Ovary (tissue), 9 donors: Measurements from ENCODE around the gene STAMBP. TPM values are rescaled to one million over a fixed set of nuclear protein-coding genes. Genes with fewer than 3 reads are reported as not detected.

ENCODE experiments used
- DNase-seq, 5 donors: peaks; one replicate each; pipeline ENCODE4 v3.0.0-alpha.2; 2019 to 2020
- H3K27ac ChIP-seq, 2 donors: fragments of 200-600 bp; one replicate each; pipeline versions ENCODE4 v1.5.1 to v1.8.0; 2019 to 2022
- H3K27me3 ChIP-seq: fragments of 200-600 bp; one replicate; pipeline ENCODE4 v1.8.0; 2022
- H3K36me3 ChIP-seq: fragments of 200-600 bp; sonication (generic); one replicate; pipeline ENCODE4 v1.5.1; 2019
- H3K4me1 ChIP-seq: one replicate; pipeline ENCODE4 v1.8.1; 2013; ENCODE audit warnings: mild to moderate bottlenecking, moderate library complexity; ENCODE audit not compliant: insufficient read depth
- H3K4me3 ChIP-seq: fragments of 200-600 bp; sonication (generic); one replicate; pipeline ENCODE4 v1.5.1; 2017
- H3K9me3 ChIP-seq, 2 donors: fragments of 200-600 bp in 1 of 2; sonication (generic) in 1 of 2; one replicate each; pipeline versions ENCODE4 v1.5.1 to v1.8.1; 2013 to 2019; ENCODE audit warnings: mild to moderate bottlenecking in 1 of 2, moderate library complexity in 1 of 2
- EP300 ChIP-seq: sonication (generic); formaldehyde crosslinking; IDR thresholded peaks from one replicate; pipeline ENCODE4 v1.6.1; 2017; ENCODE audit warnings: antibody characterized with exemption
- POLR2A ChIP-seq: fragments of 450-650 bp; IDR thresholded peaks from one replicate; pipeline ENCODE4 v1.6.1; 2017; ENCODE audit warnings: antibody characterized with exemption, mild to moderate bottlenecking, moderate library complexity
- WGBS, 3 donors: extraction: QIAGEN DNeasy Blood & Tissue Kit in 1 of 3; methylation state at CpG; one replicate each; pipeline versions ENCODE4 v1.1.5 to v1.1.7; 2013 to 2017; 5-methylcytosine and 5-hydroxymethylcytosine counted together
- intact Hi-C, 4 donors: fragments of 100-400 bp; cut with DNase I; formaldehyde crosslinking; loops; one replicate each; pipeline versions ENCODE4 v1.11.0 to v1.15.1; 2022 to 2023
- polyA plus RNA-seq, 2 donors: library from polyadenylated mRNA; stranded (reverse); fragments of 200-250 nt in 1 of 2; fragments of 350-450 nt in 1 of 2; fragmentation: Illumina TruSeq in 1 of 2; extraction: RNeasy Lipid Tissue Mini Kit (QIAGEN cat#74804) in 1 of 2; gene quantifications; one replicate each; pipeline ENCODE4 v1.2.3, GENCODE V29; 2013 to 2014
- total RNA-seq, 7 donors: library from RNA; depleted of rRNA in 2 of 7; stranded (reverse); fragments of >200 nt in 2 of 7; fragmentation: NEBNext Ultra II Directional in 3 of 7; extraction: Animal tissue kit (Norgen Biotek cat#: 25700) in 3 of 7; gene quantifications; one replicate each; pipeline versions ENCODE4 v1.1.0 to v1.2.4, GENCODE V29; 2016 to 2023
- TF ChIP-seq, protein P1 (sequence below), 3 donors: fragments of 450-650 bp in 2 of 3; fragments of 200-600 bp in 1 of 3; IDR thresholded peaks; one replicate each; pipeline versions ENCODE4 v1.5.1 to v1.8.0; 2016 to 2022; ENCODE audit warnings: antibody characterized with exemption in 3 of 3, mild to moderate bottlenecking in 1 of 3
- donor health status: DM: no; HTN: no; CAD: no; lungs with moderate emphysema.
- donor health status: DM: no; HTN: no; CAD: no.
- donor health status: Bipolar disorder and iron deficiency.
- donor health status: DM: yes; HTN: yes; CAD: no.
- donor health status: DM: no; HTN: no; CAD: no.
- donor health status: DM: yes; HTN: yes; CAD: no.

STAMBP gene
- total and polyA plus RNA-seq, 9 donors = 17.0 to 67.9 (median 28.1) TPM

DNA sequence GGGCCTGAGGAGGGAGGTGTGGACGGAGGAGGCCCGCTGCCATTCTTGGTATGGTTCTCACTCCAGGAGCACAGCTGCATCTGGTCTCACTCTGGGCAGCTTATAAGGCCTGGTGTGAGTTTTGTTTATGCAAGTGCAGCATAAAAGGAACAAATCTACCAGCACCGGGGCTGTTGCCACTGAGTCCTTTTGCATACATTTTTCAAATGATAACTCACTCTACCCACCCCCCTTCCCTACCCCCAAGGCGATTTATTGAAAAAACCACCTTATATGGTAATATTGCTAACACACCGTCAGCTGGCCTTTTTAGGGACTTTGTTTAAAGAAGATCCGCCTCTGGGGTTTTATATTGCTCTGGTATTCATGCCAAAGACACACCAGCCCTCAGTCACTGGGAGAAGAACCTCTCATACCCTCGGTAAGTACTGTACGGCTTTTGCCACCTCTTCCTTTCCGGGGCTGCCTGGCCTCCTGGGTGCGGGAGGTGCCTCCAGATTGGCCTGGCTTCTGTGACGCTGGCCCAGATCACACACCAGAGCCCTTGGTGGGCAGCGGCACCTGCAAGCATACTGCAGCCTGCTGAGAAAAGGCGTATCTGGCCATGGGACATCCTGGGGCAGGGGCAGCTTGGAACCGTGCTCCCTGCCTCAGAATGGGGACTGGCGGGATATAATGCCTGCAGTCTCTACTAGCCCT, 64.0 kb downstream of the STAMBP start, which contains the start of gene ACTG2:
Gene ACTG2, plus strand, starts transcription at position 378 of the 699 bp plus-strand sequence. CDS start 8,304 bp downstream, outside the sequence.
- intact Hi-C loops = no loop called here

DNA sequence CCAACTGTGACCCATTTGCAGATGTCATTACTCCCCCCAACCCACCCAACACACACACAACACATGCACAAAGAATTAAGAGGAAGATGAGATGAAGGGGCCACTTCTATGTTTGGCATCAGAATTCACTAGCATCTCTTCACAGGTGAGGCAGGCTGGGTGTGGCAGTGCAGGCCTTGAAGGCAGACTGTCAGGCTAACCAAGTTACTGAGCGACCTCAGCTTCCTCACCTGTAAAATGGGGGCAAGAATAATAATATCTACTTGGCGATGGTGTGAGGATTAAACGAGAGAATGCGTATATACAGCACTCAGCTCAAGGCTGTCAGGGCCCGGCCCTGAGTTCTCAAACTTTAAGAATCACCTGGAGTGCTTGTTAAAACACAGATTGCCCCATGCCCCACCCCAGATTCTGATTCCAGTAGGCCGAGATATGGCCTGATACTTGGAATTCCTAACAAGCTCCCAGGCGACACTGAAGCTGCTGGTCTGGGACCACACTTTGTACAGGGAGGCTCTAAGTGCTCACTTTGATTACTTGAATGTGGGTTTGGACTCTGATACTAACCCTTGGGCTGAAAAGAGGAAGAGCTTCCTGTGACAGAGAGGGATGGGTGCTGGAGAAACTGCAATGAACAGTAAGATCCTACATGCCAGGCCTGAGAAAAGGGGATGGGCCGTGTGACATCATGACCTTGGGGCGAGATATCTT, 65.2 kb downstream of the STAMBP start:
- 67 to 70% (median 68%) methylated on average over 9 of the region's 9 CpGs for WGBS, 3 donors
- Histone ChIP-seq H3K27ac (no peak overlapping the region), H3K4me3 (peak overlapping the region; percentile 43), H3K4me1 (peaks cover 4% of the 10 kb centered on the region), H3K36me3 (no peaks in the 10 kb centered on the region), H3K27me3 (no peaks in the 10 kb centered on the region), H3K9me3 (no peaks in the 10 kb centered on the region)
- DNase-seq = no peak
- intact Hi-C loops = no loop called here
- TF ChIP-seq, protein P1, sequence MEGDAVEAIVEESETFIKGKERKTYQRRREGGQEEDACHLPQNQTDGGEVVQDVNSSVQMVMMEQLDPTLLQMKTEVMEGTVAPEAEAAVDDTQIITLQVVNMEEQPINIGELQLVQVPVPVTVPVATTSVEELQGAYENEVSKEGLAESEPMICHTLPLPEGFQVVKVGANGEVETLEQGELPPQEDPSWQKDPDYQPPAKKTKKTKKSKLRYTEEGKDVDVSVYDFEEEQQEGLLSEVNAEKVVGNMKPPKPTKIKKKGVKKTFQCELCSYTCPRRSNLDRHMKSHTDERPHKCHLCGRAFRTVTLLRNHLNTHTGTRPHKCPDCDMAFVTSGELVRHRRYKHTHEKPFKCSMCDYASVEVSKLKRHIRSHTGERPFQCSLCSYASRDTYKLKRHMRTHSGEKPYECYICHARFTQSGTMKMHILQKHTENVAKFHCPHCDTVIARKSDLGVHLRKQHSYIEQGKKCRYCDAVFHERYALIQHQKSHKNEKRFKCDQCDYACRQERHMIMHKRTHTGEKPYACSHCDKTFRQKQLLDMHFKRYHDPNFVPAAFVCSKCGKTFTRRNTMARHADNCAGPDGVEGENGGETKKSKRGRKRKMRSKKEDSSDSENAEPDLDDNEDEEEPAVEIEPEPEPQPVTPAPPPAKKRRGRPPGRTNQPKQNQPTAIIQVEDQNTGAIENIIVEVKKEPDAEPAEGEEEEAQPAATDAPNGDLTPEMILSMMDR (IDR thresholded peaks at IDR 0.05) = no peak
- no peak for TF ChIP-seq EP300
- no peak for TF ChIP-seq POLR2A

More for the DNA sequence above, 64.0 kb downstream of the STAMBP start, which contains the start of gene ACTG2:
- H3K27ac ChIP-seq = no peak within 1 kb of the TSS
- peaks cover 4% of the 10 kb centered on the region for H3K4me1 ChIP-seq
- no peak for DNase-seq
- 40 to 42% (median 41%) methylated on average over 15 of the region's 15 CpGs for WGBS, 3 donors
- H3K27me3 ChIP-seq = no peaks in the 10 kb centered on the region
- no peaks in the 10 kb centered on the region for H3K9me3 ChIP-seq
- TF ChIP-seq EP300 (no peak), POLR2A (no peak)
- TF ChIP-seq, protein P1 (IDR thresholded peaks at IDR 0.05) = no peak
- no peaks in the 10 kb centered on the region for H3K36me3 ChIP-seq
- H3K4me3 ChIP-seq = peak within 1 kb of the TSS; percentile 43

DNA sequence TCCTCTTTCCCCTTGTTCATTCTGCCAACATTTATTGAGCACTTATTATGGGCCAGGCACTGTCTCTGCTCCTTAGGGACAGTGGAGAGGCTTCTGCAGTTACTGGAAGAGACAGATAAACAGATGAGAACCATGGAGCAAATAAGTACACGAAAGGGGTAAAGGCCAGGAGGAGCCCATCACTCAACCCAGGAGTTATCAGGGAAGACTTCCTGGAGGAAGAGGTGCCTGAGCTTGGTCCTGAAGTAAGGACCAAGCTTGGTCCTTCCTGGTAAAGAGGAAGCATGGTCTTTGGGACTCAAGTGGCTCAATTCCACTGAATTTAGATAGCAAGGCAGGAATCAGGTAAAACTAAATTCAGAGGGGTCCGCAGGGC, 65.7 kb downstream of the STAMBP start:
- Histone ChIP-seq H3K4me3 (peak overlapping the region; percentile 43), H3K9me3 (no peaks in the 10 kb centered on the region), H3K27ac (no peak overlapping the region), H3K36me3 (no peaks in the 10 kb centered on the region), H3K27me3 (no peaks in the 10 kb centered on the region), H3K4me1 (peaks cover 4% of the 10 kb centered on the region)
- DNase-seq = no peak
- no peak for TF ChIP-seq POLR2A
- no peak for TF ChIP-seq EP300
- TF ChIP-seq, protein P1 (IDR thresholded peaks at IDR 0.05) = no peak
- WGBS, 3 donors = 73 to 79% (median 77%) methylated on average over 2 of the region's 2 CpGs
- intact Hi-C loops = no loop called here

DNA sequence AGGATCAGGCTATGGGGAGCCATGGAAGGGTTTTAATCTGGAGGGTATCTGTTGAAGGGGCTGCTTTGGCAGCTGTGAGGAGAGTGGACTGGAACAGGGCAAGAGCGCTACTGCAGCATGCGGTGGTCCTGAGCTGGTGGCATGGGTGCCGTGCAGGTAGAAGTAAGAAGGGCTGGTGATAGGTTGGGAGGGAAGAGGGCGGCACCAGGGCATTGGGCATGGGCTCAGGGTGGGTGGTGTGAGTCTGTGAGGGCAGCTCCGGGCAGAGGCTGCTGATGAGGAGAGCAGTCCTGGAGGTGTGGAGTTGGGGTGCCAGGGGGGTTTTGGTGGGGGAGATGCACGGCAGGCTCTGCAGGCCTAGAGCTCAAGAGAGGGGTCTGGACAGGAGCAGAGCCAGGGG, 66.1 kb downstream of the STAMBP start:
- intact Hi-C loops = no loop called here
- peaks cover 4% of the 10 kb centered on the region for H3K4me1 ChIP-seq
- H3K4me3 ChIP-seq = peak overlapping the region; percentile 43
- TF ChIP-seq POLR2A = no peak
- TF ChIP-seq, protein P1 (IDR thresholded peaks at IDR 0.05) = no peak
- no peak for TF ChIP-seq EP300
- H3K27me3 ChIP-seq = no peaks in the 10 kb centered on the region
- DNase-seq = no peak
- H3K36me3 ChIP-seq = no peaks in the 10 kb centered on the region
- no peak overlapping the region for H3K27ac ChIP-seq
- no peaks in the 10 kb centered on the region for H3K9me3 ChIP-seq
- 58 to 70% (median 69%) methylated on average over 6 of the region's 6 CpGs for WGBS, 3 donors
